ENCODE data around the gene OST4. TPM values are rescaled to one million over a fixed set of nuclear protein-coding genes. Genes with fewer than 3 reads are reported as not detected.

OST4 gene
- total RNA-seq, 4 donors from 2014 or later: 92.7 to 320 (median 202) TPM

DNA sequence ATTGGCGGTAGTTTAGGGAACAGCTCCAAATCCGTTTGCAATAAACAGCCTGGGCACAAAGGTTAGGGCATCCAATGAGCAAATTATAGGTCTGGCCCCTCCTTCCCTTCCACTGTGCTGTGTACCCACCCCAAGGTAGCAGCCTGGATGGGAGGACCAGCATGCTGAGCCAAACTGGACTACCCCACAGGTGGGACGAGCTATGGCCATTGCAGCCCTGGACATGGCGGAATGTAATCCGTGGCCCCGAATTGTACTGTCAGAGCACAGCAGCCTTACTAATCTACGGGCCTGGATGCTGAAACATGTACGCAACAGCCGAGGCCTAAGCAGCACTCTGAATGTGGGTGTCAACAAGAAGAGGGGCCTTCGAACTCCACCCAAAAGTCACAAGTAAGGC is 13.2 kb downstream of the OST4 start:
- Histone ChIP-seq H3K36me3 (peaks cover 0 to 12% (median 4%) of the 10 kb centered on the region in 4 donors), H3K9me3 (no peaks in the 10 kb centered on the region), H3K27me3 (no peaks in the 10 kb centered on the region), H3K4me3 (no peak overlapping the region), H3K4me1 (no peaks in the 10 kb centered on the region), H3K27ac (no peak overlapping the region)
- WGBS, 2 donors (ENCODE audit: low coverage in 1 of 2): 89 to 100% methylated on average over 4 to 10 of the region's 10 CpGs
- no peak for DNase-seq
- intact Hi-C loops (cut with DNase I; ENCODE audit: low total_unique reads): no loop called here
- no peak for TF ChIP-seq EP300 (IDR thresholded peaks at IDR 0.05; ENCODE audit: low read depth)
- TF ChIP-seq POLR2A (IDR thresholded peaks at IDR 0.05): no peak
- in situ Hi-C loops (cut with MboI; ENCODE audit: low pct_ligation_motif_present in 1 of 4, low pct_unique_long_range_greater_than_20kb in 1 of 4, low sequenced_read_pairs in 3 of 4): no loop called here

DNA sequence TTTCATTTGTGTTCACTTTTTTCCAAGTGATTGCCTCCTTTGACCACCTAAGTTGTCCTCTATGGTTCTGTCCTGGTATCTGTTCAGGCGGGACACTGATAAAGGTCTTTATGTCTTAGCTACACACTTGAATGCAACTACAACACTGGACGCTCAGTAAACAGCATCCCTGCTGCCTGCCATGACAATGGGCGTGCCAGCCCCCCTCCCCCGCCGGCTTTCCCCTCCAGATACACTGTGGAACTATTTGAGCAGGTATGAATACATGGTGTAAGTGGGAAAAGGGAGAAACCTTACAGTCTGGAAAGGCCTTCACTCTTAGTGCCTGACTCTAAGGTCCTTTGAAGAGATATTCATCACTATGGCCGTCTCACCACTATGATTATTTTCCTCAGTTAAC is 14.3 kb downstream of the OST4 start:
- no peak for DNase-seq
- H3K9me3 ChIP-seq: no peaks in the 10 kb centered on the region
- H3K4me1 ChIP-seq: peaks cover 0 to 7% (median 5%) of the 10 kb centered on the region in 4 donors
- no peaks in the 10 kb centered on the region for H3K27me3 ChIP-seq
- H3K4me3 ChIP-seq: no peak overlapping the region
- TF ChIP-seq EP300 (IDR thresholded peaks at IDR 0.05; ENCODE audit: low read depth) (no peak), POLR2A (IDR thresholded peaks at IDR 0.05) (no peak), POLR2AphosphoS5 (IDR thresholded peaks at IDR 0.05) (no peak)
- TF ChIP-seq, protein P1, sequence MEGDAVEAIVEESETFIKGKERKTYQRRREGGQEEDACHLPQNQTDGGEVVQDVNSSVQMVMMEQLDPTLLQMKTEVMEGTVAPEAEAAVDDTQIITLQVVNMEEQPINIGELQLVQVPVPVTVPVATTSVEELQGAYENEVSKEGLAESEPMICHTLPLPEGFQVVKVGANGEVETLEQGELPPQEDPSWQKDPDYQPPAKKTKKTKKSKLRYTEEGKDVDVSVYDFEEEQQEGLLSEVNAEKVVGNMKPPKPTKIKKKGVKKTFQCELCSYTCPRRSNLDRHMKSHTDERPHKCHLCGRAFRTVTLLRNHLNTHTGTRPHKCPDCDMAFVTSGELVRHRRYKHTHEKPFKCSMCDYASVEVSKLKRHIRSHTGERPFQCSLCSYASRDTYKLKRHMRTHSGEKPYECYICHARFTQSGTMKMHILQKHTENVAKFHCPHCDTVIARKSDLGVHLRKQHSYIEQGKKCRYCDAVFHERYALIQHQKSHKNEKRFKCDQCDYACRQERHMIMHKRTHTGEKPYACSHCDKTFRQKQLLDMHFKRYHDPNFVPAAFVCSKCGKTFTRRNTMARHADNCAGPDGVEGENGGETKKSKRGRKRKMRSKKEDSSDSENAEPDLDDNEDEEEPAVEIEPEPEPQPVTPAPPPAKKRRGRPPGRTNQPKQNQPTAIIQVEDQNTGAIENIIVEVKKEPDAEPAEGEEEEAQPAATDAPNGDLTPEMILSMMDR (IDR thresholded peaks at IDR 0.05): no peak
- 93 to 100% methylated on average over 2 to 6 of the region's 6 CpGs for WGBS, 2 donors (ENCODE audit: low coverage in 1 of 2)
- intact Hi-C loops (cut with DNase I; ENCODE audit: low total_unique reads): no loop called here
- H3K27ac ChIP-seq: no peak overlapping the region
- peaks cover 0 to 12% (median 4%) of the 10 kb centered on the region in 4 donors for H3K36me3 ChIP-seq
- in situ Hi-C loops (cut with MboI; ENCODE audit: low pct_ligation_motif_present in 1 of 4, low pct_unique_long_range_greater_than_20kb in 1 of 4, low sequenced_read_pairs in 3 of 4): no loop called here

DNA sequence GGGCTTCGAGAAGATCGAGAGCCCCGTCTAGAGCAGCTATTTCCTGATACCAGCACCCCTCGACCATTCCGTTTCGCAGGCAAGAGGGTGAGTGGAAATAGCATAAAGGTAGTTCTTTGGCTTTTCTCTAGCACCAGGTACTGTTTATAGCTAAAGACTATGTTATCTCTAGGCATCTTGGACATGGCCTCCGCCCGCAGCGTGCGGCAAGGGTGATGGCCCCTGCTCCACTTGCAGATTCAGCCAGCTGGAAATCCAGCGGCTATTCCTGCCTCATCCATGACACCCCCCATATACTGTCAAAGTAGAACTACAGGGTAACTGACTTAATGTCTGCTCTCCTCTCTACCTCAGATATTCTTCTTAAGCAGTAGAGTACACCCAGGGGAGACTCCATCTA is 16.7 kb downstream of the OST4 start:
- peaks cover under 1 to 11% (median 10%) of the 10 kb centered on the region in 4 donors for H3K4me1 ChIP-seq
- H3K9me3 ChIP-seq: no peaks in the 10 kb centered on the region
- H3K27ac ChIP-seq: no peak overlapping the region
- intact Hi-C loops (cut with DNase I; ENCODE audit: low total_unique reads) (loop anchor here (5.0 kb wide), 1 partner anchor 33 kb away; the partner anchor contains the start of gene KHK), in situ Hi-C loops (cut with MboI; ENCODE audit: low pct_ligation_motif_present in 1 of 4, low pct_unique_long_range_greater_than_20kb in 1 of 4, low sequenced_read_pairs in 3 of 4) (no loop called here)
- 93 to 100% methylated on average over 2 to 11 of the region's 11 CpGs for WGBS, 2 donors (ENCODE audit: low coverage in 1 of 2)
- H3K36me3 ChIP-seq: peaks cover 0 to 12% (median 4%) of the 10 kb centered on the region in 4 donors
- H3K27me3 ChIP-seq: no peaks in the 10 kb centered on the region
- no peak overlapping the region for H3K4me3 ChIP-seq
- DNase-seq: no peak
- TF ChIP-seq POLR2A (IDR thresholded peaks at IDR 0.05) (no peak), POLR2AphosphoS5 (IDR thresholded peaks at IDR 0.05) (no peak), EP300 (IDR thresholded peaks at IDR 0.05; ENCODE audit: low read depth) (no peak)
- TF ChIP-seq, protein P1 (IDR thresholded peaks at IDR 0.05): no peak

DNA sequence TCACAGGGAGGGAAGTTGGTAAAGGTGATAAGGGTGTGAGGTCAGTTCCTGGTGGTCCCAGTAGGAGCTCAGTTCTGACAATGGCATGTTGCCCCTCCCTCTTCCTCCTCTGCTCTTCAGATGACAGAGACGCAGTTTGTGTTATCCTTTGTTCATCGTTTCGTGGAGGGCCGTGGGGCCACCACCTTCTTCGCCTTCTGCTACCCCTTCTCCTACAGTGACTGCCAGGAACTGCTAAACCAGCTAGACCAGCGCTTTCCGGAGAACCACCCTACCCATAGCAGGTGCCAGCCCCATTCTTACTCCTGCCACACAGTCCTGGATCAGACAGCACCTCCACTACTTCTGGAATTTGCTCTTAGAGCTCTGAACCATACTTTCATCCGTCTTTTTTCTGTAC is 17.7 kb downstream of the OST4 start:
- in situ Hi-C loops (cut with MboI; ENCODE audit: low pct_ligation_motif_present in 1 of 4, low pct_unique_long_range_greater_than_20kb in 1 of 4, low sequenced_read_pairs in 3 of 4): no loop called here
- no peak for DNase-seq

More for the DNA sequence above, 17.7 kb downstream of the OST4 start:
- Histone ChIP-seq H3K27ac (no peak overlapping the region), H3K4me1 (peaks cover 7 to 18% (median 16%) of the 10 kb centered on the region in 4 donors), H3K9me3 (no peaks in the 10 kb centered on the region), H3K36me3 (peaks cover 0 to 12% (median 4%) of the 10 kb centered on the region in 4 donors), H3K4me3 (no peak overlapping the region), H3K27me3 (no peaks in the 10 kb centered on the region)
- intact Hi-C loops (cut with DNase I; ENCODE audit: low total_unique reads): loop anchor here (5.0 kb wide), 1 partner anchor 34 kb away; the partner anchor contains the start of gene KHK
- WGBS, 2 donors (ENCODE audit: low coverage in 1 of 2): 90 to 100% methylated on average over 1 to 8 of the region's 8 CpGs
- TF ChIP-seq, protein P1 (IDR thresholded peaks at IDR 0.05): no peak
- TF ChIP-seq POLR2AphosphoS5 (IDR thresholded peaks at IDR 0.05) (no peak), EP300 (IDR thresholded peaks at IDR 0.05; ENCODE audit: low read depth) (no peak), POLR2A (IDR thresholded peaks at IDR 0.05) (no peak)
